ENCODE data around the gene ITGB4. TPM values are rescaled to one million over a fixed set of nuclear protein-coding genes. Genes with fewer than 3 reads are reported as not detected.

The ITGB4 gene
- total and polyA plus RNA-seq, 9 of the 15 experiments (the other 6 are each of a cell fraction or from before 2014, with no cell fraction given): 0.05 to 2.8 (median 0.76) TPM; not detected in 3

GRCh38 chr17:75778861-75779249 lies 57.6 kb downstream of the ITGB4 start:
- CTCF ChIA-PET (ENCODE audit: low intra/inter-chr PET ratio): no interaction called here
- BruUV-seq (replicated peaks): no TSS peak
- TF ChIP-seq ZNF699 (CRISPR knock-in tag; IDR thresholded peaks at IDR 0.05; ENCODE audit: insufficient replicate concordance) (no peak), HDAC8 (tag; IDR thresholded peaks at IDR 0.05) (no peak), MXI1 (IDR thresholded peaks at IDR 0.05; ENCODE audit: low read depth, low read length) (no peak), ZNF175 (CRISPR knock-in tag; IDR thresholded peaks at IDR 0.05; ENCODE audit: low read depth) (no peak), HDAC1 (IDR thresholded peaks at IDR 0.05) (peak in 1 of 2 experiments; percentile 52; a peak in 1 of 4 replicates), EZH2 (IDR thresholded peaks at IDR 0.05; ENCODE audit: borderline replicate concordance, low read depth, low read length) (no peak), SRF (CRISPR knock-in tag; IDR thresholded peaks at IDR 0.05) (no peak), PHB2 (IDR thresholded peaks at IDR 0.05; ENCODE audit: low read depth) (no peak), LEF1 (IDR thresholded peaks at IDR 0.05) (no peak), DEAF1 (CRISPR knock-in tag; IDR thresholded peaks at IDR 0.05) (no peak), PATZ1 (CRISPR knock-in tag; IDR thresholded peaks at IDR 0.05; ENCODE audit: borderline replicate concordance) (no peak; the same call in 1 of the 2 replicates), CEBPZ (IDR thresholded peaks at IDR 0.05; ENCODE audit: borderline replicate concordance, low read depth, low read length) (no peak)

More at GRCh38 chr17:75778861-75779249, 57.6 kb downstream of the ITGB4 start:
- ATAC-seq (peak; percentile 4), DNase-seq (ENCODE audit: extremely low read depth in 1 of 4, low spot score in 3 of 4) (no peak), FAIRE-seq (no peak)
- peaks cover 5 to 18% of the 10 kb centered on the region in 2 experiments; a peak in 4 of 5 replicates for H3K4me1 ChIP-seq (replicated peaks in 1 of 2; ENCODE audit: control insufficient read depth in 2 of 2, insufficient read depth in 2 of 2, low read length in 2 of 2)
- H3K9ac ChIP-seq (ENCODE audit: insufficient read depth in 1 of 2, low read depth in 2 of 2, low read length in 2 of 2): peak overlapping the region; percentile 94 to 99
- 0% methylated on average over 17 of the region's 38 CpGs for WGBS (ENCODE audit: insufficient coverage, low coverage, missing lambda C conversion rate)
- H3K4me3 ChIP-seq: peak overlapping the region; percentile 85
- in situ Hi-C loops (cut with MboI): loop anchor here (10.0 kb wide), 1 partner anchor 226 kb away; the partner anchor contains the start of gene CDK3
- H3K27ac ChIP-seq (ENCODE audit: extremely low read depth, low read depth, low read length): peak overlapping the region; percentile 92
- no peaks in the 10 kb centered on the region for H3K9me1 ChIP-seq (ENCODE audit: control insufficient read depth, insufficient read depth, low read length)
- H4K20me1 ChIP-seq (replicated peaks; ENCODE audit: control insufficient read depth, insufficient read depth, low read length): peaks cover 42% of the 10 kb centered on the region
- no peak overlapping the region for H2AFZ ChIP-seq (ENCODE audit: low read depth, low read length)
- no peaks in the 10 kb centered on the region for H3K27me3 ChIP-seq (ENCODE audit: control insufficient read depth in 2 of 2, insufficient read depth in 2 of 2, low read length in 2 of 2)
- H3K9me3 ChIP-seq (replicated peaks; ENCODE audit: control insufficient read depth, insufficient read depth, low read depth, low read length): no peaks in the 10 kb centered on the region
- peaks cover 31% of the 10 kb centered on the region for H3K36me3 ChIP-seq (ENCODE audit: control insufficient read depth, insufficient read depth, low read length)
- H3K4me2 ChIP-seq (ENCODE audit: insufficient read depth, low read length): peak overlapping the region; percentile 86
- POLR2A ChIA-PET: interaction anchor here (0.6 to 11.1 kb wide), 20 partner anchors 7 to 1002 kb away, joined by 3 to 464 read pairs (median 5); partner anchors contain the start of genes GALK1, NAT9, TRIM65 and UNC13D
- H3K79me2 ChIP-seq (ENCODE audit: control insufficient read depth, insufficient read depth, low read length): peaks cover 35% of the 10 kb centered on the region
- intact Hi-C loops (cut with micrococcal nuclease): loop anchor here (5.0 kb wide), 1 partner anchor 68 kb away; no protein-coding TSS in a partner anchor

Measured in K562 (cell line).